ENCODE measurements around the gene CCDC149.

The CCDC149 gene

DNA sequence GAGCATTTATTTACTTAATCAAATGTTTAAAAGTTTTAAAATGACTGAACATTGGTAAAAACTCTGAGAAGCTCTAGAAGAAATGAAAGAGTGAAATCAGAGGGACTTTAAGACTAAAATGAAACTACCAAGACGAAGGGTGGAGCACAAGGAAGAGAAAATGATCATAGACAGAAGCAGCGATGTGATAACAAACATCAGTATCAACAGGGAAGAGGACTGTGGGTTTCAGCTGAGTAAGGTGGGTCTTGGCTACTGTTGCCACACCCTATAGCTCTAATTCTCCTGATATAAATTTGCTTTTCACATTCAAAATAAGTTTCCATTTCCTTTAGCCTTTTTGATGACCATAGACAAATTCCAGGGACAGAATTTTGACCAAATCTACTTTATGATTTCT is 99.1 kb downstream of the CCDC149 start:
- no peaks in the 10 kb centered on the region for H4K20me1 ChIP-seq (ENCODE audit: insufficient read depth, low read length)
- H3K27me3 ChIP-seq (ENCODE audit: low read depth, low read length) = no peaks in the 10 kb centered on the region
- no peak overlapping the region for H3K27ac ChIP-seq (ENCODE audit: low read length)
- H3K9me3 ChIP-seq (ENCODE audit: insufficient read depth, low read length) = no peaks in the 10 kb centered on the region
- H2AFZ ChIP-seq (ENCODE audit: low read depth, low read length) = no peak overlapping the region
- no peak overlapping the region for H3K4me3 ChIP-seq (ENCODE audit: low read length)
- TF ChIP-seq EZH2phosphoT487 (IDR thresholded peaks at IDR 0.05; ENCODE audit: low read depth) = no peak
- no peak for TF ChIP-seq CTCF (IDR thresholded peaks at IDR 0.05; ENCODE audit: low read depth, low read length)
- H3K4me1 ChIP-seq (ENCODE audit: low read length) = no peaks in the 10 kb centered on the region
- no peak overlapping the region for H3K9ac ChIP-seq (ENCODE audit: low read length)
- H3K79me2 ChIP-seq (ENCODE audit: low read length) = no peaks in the 10 kb centered on the region
- H3K4me2 ChIP-seq (ENCODE audit: low read length) = no peak overlapping the region
- H3K36me3 ChIP-seq (replicated peaks; ENCODE audit: low read depth, low read length) = no peaks in the 10 kb centered on the region

GRCh38 chr4:24810871-24811631 is 101.8 kb downstream of the CCDC149 start:
- no peak overlapping the region for H3K4me3 ChIP-seq (ENCODE audit: low read length)
- no peaks in the 10 kb centered on the region for H3K4me1 ChIP-seq (ENCODE audit: low read length)
- H3K27me3 ChIP-seq (ENCODE audit: low read depth, low read length) = 0 out of 2 replicates have a peak, but pooled peaks cover 4% of the 10 kb centered on the region
- H3K27ac ChIP-seq (ENCODE audit: low read length) = no peak overlapping the region
- H4K20me1 ChIP-seq (ENCODE audit: insufficient read depth, low read length) = no peaks in the 10 kb centered on the region
- no peaks in the 10 kb centered on the region for H3K9me3 ChIP-seq (ENCODE audit: insufficient read depth, low read length)
- no peak overlapping the region for H3K9ac ChIP-seq (ENCODE audit: low read length)
- no peak overlapping the region for H3K4me2 ChIP-seq (ENCODE audit: low read length)
- no peaks in the 10 kb centered on the region for H3K79me2 ChIP-seq (ENCODE audit: low read length)
- no peak overlapping the region for H2AFZ ChIP-seq (ENCODE audit: low read depth, low read length)
- TF ChIP-seq EZH2phosphoT487 (IDR thresholded peaks at IDR 0.05; ENCODE audit: low read depth) (no peak), CTCF (IDR thresholded peaks at IDR 0.05; ENCODE audit: low read depth, low read length) (no peak)
- no peaks in the 10 kb centered on the region for H3K36me3 ChIP-seq (replicated peaks; ENCODE audit: low read depth, low read length)

DNA sequence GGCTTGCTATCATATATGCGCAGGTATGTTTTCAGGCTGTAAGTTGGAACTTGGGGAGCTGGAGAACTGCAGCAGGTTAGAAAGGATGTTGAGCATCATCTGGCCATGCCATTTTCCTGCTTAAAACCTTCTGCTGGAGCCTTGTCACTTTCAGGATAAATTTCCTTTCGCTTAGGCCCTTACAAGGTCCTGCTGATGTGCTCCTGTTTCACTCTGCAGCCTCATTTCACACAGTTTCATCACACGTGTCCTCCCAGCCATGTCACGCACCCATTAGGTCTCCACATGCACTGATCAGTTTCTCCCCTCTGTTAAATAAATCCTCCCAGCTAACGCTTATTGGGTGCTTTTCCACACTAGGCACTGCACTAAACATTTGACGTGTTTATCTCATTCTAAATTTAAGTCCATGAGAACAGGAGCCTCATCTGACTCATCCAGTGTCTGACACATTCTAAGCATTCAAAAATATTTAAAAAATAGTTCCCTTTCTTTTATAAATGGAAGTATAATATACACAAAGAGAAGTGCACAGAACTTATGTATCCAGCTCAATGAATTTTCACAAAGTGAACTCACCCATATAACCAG is 102.9 kb downstream of the CCDC149 start:
- Histone ChIP-seq H4K20me1 (ENCODE audit: insufficient read depth, low read length) (no peaks in the 10 kb centered on the region), H2AFZ (ENCODE audit: low read depth, low read length) (no peak overlapping the region), H3K4me1 (ENCODE audit: low read length) (no peaks in the 10 kb centered on the region), H3K79me2 (ENCODE audit: low read length) (no peaks in the 10 kb centered on the region), H3K4me3 (ENCODE audit: low read length) (no peak overlapping the region), H3K27me3 (ENCODE audit: low read depth, low read length) (peaks cover 6% of the 10 kb centered on the region; the same call in 1 of the 2 replicates), H3K36me3 (replicated peaks; ENCODE audit: low read depth, low read length) (no peaks in the 10 kb centered on the region), H3K27ac (ENCODE audit: low read length) (no peak overlapping the region), H3K9me3 (ENCODE audit: insufficient read depth, low read length) (no peaks in the 10 kb centered on the region), H3K4me2 (ENCODE audit: low read length) (no peak overlapping the region), H3K9ac (ENCODE audit: low read length) (no peak overlapping the region)
- TF ChIP-seq CTCF (IDR thresholded peaks at IDR 0.05; ENCODE audit: low read depth, low read length) = no peak
- TF ChIP-seq EZH2phosphoT487 (IDR thresholded peaks at IDR 0.05; ENCODE audit: low read depth) = no peak

DNA sequence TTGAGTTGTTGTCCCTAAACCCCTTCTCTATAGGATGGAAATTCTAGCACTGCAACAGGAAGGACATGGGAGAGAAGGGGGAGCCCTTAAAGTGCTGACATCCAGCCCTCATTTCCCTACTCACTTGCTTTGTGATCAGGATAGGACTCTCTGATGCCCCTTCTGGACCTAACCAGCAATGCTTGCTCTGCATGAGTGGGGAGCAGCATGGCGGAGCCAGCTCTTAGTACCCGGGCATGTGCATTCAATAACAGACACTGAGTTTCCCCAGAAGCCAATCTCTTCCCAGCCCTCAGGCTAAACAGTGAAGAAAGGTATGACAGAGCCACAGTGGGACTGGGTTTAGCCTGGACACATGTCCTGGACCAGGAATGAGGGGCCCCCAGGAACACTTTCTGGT is 103.5 kb downstream of the CCDC149 start:
- Histone ChIP-seq H3K4me1 (ENCODE audit: low read length) (no peaks in the 10 kb centered on the region), H3K4me3 (ENCODE audit: low read length) (no peak overlapping the region), H3K4me2 (ENCODE audit: low read length) (no peak overlapping the region), H2AFZ (ENCODE audit: low read depth, low read length) (no peak overlapping the region), H3K36me3 (replicated peaks; ENCODE audit: low read depth, low read length) (no peaks in the 10 kb centered on the region), H3K79me2 (ENCODE audit: low read length) (no peaks in the 10 kb centered on the region), H4K20me1 (ENCODE audit: insufficient read depth, low read length) (no peaks in the 10 kb centered on the region), H3K27ac (ENCODE audit: low read length) (no peak overlapping the region), H3K27me3 (ENCODE audit: low read depth, low read length) (peaks cover 6% of the 10 kb centered on the region; the same call in 1 of the 2 replicates), H3K9me3 (ENCODE audit: insufficient read depth, low read length) (no peaks in the 10 kb centered on the region), H3K9ac (ENCODE audit: low read length) (no peak overlapping the region)
- TF ChIP-seq EZH2phosphoT487 (IDR thresholded peaks at IDR 0.05; ENCODE audit: low read depth) (no peak), CTCF (IDR thresholded peaks at IDR 0.05; ENCODE audit: low read depth, low read length) (no peak)
